ENCODE data around the gene KCTD5.
"Not testable (repeated sequence)": the region's sequence is repeated elsewhere in the genome, so short reads cannot be mapped to it uniquely, and the experiment has no call there.

KCTD5 gene

DNA sequence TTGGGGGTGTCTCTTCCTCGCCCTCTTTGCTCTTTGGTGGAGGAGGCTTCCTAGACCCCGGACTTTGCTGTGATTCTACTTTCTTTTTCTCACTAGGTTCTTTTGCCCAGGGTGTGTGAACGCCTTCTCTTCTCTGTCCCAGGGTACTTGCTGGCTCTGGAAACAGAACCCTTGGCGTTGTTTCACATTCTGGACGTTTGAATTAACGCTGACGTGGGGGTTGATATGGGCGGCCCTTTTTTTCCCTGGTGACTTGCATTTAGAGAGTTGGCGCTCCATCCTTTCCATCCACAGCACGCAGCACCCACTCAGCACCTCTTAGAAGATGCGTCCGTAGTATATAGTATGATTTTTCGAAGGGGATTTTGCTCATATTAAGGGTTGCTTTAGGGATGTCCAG lies 718 bp downstream of the KCTD5 start:
- Mint-ChIP-seq H3K4me3 (peak overlapping the region; percentile 99), H3K27ac (peak overlapping the region; percentile 84), H3K4me1 (ENCODE audit: low read depth) (peaks cover 52% of the 10 kb centered on the region)
- not testable (repeated sequence) for H3K9me3 Mint-ChIP-seq; H3K36me3 Mint-ChIP-seq (ENCODE audit: low read depth); H3K27me3 Mint-ChIP-seq

GRCh38 chr16:2686075-2686474 lies 3.8 kb downstream of the KCTD5 start:
- not testable (repeated sequence) for H3K9me3 Mint-ChIP-seq, H3K27me3 Mint-ChIP-seq, H3K4me3 Mint-ChIP-seq, H3K27ac Mint-ChIP-seq
- peaks cover 46% of the 10 kb centered on the region for H3K4me1 Mint-ChIP-seq (ENCODE audit: low read depth)
- H3K36me3 Mint-ChIP-seq (ENCODE audit: low read depth), result peaks cover 13% of the 10 kb centered on the region

DNA sequence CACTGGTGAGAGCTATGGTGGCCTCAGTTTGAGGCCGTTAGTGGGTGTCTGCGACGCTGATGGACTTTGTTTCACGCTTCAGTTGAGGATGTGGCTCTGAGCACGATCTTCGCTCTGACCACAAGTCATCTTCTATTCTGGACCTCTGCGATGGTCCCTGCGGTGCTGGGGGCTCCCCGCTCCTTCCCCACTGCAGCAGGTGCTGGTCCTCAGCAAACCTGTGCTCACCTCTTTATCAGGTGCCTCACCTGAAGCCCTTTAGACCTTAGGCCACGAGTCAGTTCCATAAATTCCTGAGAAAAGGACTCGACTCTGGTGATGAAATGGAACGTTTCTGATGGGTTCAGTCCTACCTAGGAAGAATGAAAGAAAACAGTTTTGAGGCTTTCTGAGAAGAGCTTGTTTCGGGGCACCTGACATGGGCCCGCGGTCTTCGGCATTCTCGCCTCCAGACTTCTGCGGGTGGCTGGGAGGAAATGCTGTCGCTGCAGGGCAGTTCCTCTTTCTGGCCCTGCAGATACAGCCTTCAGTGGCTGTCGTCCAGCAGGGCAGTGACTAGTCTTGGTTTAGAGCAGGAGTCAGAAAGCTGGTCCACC lies 4.7 kb downstream of the KCTD5 start:
- no peaks in the 10 kb centered on the region for H3K9me3 Mint-ChIP-seq
- peak overlapping the region; percentile 71 for H3K4me3 Mint-ChIP-seq
- peaks cover 10% of the 10 kb centered on the region for H3K36me3 Mint-ChIP-seq (ENCODE audit: low read depth)
- H3K27me3 Mint-ChIP-seq, result no peaks in the 10 kb centered on the region
- H3K4me1 Mint-ChIP-seq (ENCODE audit: low read depth), result peaks cover 40% of the 10 kb centered on the region
- peak overlapping the region; percentile 89 for H3K27ac Mint-ChIP-seq

DNA sequence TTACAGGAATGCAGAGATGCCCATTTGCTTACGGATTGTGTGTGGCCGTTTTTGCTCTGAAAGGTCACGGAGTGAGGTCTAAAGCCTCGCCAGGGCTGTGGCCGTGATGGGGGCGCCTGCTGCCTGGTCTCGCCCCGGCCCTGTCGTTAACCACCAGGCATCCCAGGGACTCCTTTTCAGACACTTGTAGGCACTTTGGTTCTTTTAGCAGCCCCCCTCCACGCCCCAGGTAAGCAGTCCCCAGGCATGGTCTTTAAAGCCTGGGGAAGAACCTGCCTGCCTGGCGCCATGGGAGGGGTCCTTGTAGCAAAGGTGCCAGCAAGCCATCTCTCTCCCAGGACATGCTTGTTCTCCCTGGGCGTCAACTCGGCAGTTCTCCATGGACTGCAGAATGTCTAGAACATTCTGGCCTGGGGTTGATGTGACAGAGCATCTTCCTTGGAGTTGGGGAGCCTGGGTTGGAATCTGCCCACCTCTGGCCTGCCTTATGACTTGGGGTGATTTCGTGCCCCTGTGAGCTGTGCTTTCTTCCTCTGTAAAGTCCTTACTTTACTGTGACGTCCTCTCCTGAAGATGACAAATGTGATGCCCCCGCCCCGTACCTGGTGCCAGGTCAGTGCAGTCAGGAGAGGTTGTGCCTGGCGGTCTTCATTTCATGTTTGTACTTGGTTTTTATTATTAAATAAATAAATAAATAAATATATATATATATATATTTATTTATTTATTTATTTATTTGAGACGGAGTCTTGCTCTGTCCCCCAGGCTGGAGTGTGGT lies 5.4 kb downstream of the KCTD5 start:
- H3K36me3 Mint-ChIP-seq (ENCODE audit: low read depth), result peaks cover 8% of the 10 kb centered on the region
- H3K4me3 Mint-ChIP-seq, result peak overlapping the region; percentile 71
- H3K9me3 Mint-ChIP-seq, result no peaks in the 10 kb centered on the region
- no peaks in the 10 kb centered on the region for H3K27me3 Mint-ChIP-seq
- H3K4me1 Mint-ChIP-seq (ENCODE audit: low read depth), result peaks cover 37% of the 10 kb centered on the region
- H3K27ac Mint-ChIP-seq, result peak overlapping the region; percentile 89

DNA sequence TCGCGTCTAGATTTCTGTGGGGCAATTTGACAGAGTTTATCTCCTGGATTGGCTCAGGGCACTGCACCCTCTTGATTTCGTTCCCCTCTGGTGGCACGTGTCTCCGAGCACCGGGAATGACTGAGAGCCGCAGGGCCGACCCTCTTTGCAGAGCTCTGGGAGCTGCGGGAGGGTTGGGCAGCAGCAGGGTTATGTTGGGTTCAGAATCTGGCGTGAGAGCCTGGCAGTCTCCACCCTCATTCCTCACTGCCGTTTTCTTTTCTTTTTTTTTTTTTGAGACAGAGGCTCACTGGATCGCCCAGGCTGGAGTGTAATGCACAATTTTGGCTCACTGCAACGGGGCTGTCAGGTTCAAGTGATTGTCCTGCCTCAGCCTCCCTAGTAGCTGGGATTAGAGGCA lies 7.1 kb downstream of the KCTD5 start:
- not testable (repeated sequence) for H3K36me3 Mint-ChIP-seq (ENCODE audit: low read depth); H3K4me3 Mint-ChIP-seq; H3K27ac Mint-ChIP-seq; H3K9me3 Mint-ChIP-seq; H3K27me3 Mint-ChIP-seq
- peaks cover 28% of the 10 kb centered on the region for H3K4me1 Mint-ChIP-seq (ENCODE audit: low read depth)

GRCh38 chr16:2689968-2690801 lies 7.9 kb downstream of the KCTD5 start:
- H3K4me3 Mint-ChIP-seq, result no peak overlapping the region
- H3K27me3 Mint-ChIP-seq, result no peaks in the 10 kb centered on the region
- peaks cover 5% of the 10 kb centered on the region for H3K36me3 Mint-ChIP-seq (ENCODE audit: low read depth)
- H3K9me3 Mint-ChIP-seq, result no peaks in the 10 kb centered on the region
- no peak overlapping the region for H3K27ac Mint-ChIP-seq
- peaks cover 22% of the 10 kb centered on the region for H3K4me1 Mint-ChIP-seq (ENCODE audit: low read depth)

GRCh38 chr16:2690852-2691251 lies 8.5 kb downstream of the KCTD5 start:
- no peak overlapping the region for H3K27ac Mint-ChIP-seq

GRCh38 chr16:2691491-2692248 lies 9.3 kb downstream of the KCTD5 start:
- H3K36me3 Mint-ChIP-seq (ENCODE audit: low read depth), result peaks cover 6% of the 10 kb centered on the region
- no peaks in the 10 kb centered on the region for H3K9me3 Mint-ChIP-seq
- H3K27me3 Mint-ChIP-seq, result no peaks in the 10 kb centered on the region
- H3K4me3 Mint-ChIP-seq, result no peak overlapping the region
- no peak overlapping the region for H3K27ac Mint-ChIP-seq
- H3K4me1 Mint-ChIP-seq (ENCODE audit: low read depth), result peaks cover 18% of the 10 kb centered on the region

More at GRCh38 chr16:2690852-2691251, 8.5 kb downstream of the KCTD5 start:
- peaks cover 20% of the 10 kb centered on the region for H3K4me1 Mint-ChIP-seq (ENCODE audit: low read depth)
- peaks cover 5% of the 10 kb centered on the region for H3K36me3 Mint-ChIP-seq (ENCODE audit: low read depth)
- H3K27me3 Mint-ChIP-seq, result no peaks in the 10 kb centered on the region
- no peaks in the 10 kb centered on the region for H3K9me3 Mint-ChIP-seq
- H3K4me3 Mint-ChIP-seq, result no peak overlapping the region

- Mint-ChIP-seq H3K27ac (no peak overlapping the region), H3K4me1 (ENCODE audit: low read depth) (peaks cover 10% of the 10 kb centered on the region), H3K36me3 (ENCODE audit: low read depth) (peaks cover 12% of the 10 kb centered on the region), H3K9me3 (no peaks in the 10 kb centered on the region), H3K27me3 (no peaks in the 10 kb centered on the region), H3K4me3 (no peak overlapping the region)
Measured at GRCh38 chr16:2692251-2692947, 10.1 kb downstream of the KCTD5 start.

- no peak overlapping the region for H3K4me3 Mint-ChIP-seq
- H3K4me1 Mint-ChIP-seq (ENCODE audit: low read depth), result peaks cover 4% of the 10 kb centered on the region
- H3K27me3 Mint-ChIP-seq, result no peaks in the 10 kb centered on the region
- H3K9me3 Mint-ChIP-seq, result no peaks in the 10 kb centered on the region
- no peak overlapping the region for H3K27ac Mint-ChIP-seq
- H3K36me3 Mint-ChIP-seq (ENCODE audit: low read depth), result peaks cover 12% of the 10 kb centered on the region
Measured at GRCh38 chr16:2692948-2693651, 10.8 kb downstream of the KCTD5 start.

DNA sequence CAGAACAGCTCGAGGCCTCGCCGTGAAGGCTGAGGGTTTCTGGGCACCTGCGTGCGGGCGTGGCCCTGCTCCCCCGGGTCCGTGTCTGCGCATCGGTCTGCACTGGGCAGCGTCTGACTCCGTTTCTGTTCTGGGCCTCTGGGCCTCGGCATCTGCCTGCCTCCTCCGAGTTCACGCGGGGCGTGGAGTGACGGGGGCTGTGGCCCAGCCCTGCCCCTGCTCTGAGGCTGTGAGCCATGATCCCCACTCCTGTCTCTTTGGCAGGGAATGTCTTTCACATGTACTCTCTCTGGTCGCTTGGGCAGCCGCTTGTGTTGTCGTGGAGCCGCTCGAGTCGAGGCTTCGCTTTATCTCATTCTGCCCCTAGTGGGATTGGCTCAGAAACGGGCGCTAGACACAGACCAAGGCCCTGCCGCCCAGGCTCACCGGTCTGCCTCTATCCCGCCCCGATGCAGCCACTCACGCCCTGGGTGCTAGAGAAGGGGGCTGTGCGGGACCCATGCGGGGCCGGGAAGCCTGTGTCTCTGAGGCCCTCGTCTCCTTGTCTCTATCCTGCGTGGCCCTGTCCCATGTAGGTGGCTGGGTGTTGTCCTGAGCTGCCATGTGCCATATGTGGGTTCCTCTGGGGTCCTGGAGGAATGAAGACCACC lies 14.4 kb downstream of the KCTD5 start:
- H3K9me3 Mint-ChIP-seq; H3K4me3 Mint-ChIP-seq; H3K27ac Mint-ChIP-seq; H3K4me1 Mint-ChIP-seq (ENCODE audit: low read depth); H3K27me3 Mint-ChIP-seq: not testable (repeated sequence)
- H3K36me3 Mint-ChIP-seq (ENCODE audit: low read depth), result peaks cover 12% of the 10 kb centered on the region

DNA sequence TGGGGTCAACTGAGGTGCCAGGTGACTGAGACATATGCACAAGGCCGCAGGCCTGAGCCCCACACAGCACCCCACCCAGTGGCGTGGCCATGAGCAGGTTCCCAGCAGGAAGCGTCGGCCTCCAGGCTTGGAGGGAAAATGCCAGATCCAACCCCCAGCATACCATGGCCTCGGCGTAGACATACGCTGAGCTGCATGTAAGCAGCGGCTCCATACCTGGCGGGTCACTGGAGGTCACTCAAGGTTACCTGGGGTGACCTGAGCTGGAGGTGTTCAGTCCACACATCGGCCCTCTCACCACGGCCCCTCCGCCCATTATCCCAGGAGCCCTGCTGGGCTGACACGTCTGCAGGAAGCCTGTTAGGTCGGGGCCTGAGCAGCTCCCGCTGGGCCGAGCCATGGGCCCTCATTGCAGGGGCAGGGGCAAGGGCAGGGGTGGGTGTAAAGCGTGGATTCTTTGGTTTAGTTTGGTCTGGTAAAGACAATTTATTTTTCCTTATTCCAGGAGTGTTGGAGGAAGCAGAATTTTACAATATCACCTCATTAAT lies 15.2 kb downstream of the KCTD5 start:
- H3K27me3 Mint-ChIP-seq, result no peaks in the 10 kb centered on the region
- H3K27ac Mint-ChIP-seq, result no peak overlapping the region
- no peaks in the 10 kb centered on the region for H3K9me3 Mint-ChIP-seq
- peaks cover 12% of the 10 kb centered on the region for H3K36me3 Mint-ChIP-seq (ENCODE audit: low read depth)
- no peak overlapping the region for H3K4me3 Mint-ChIP-seq
- H3K4me1 Mint-ChIP-seq (ENCODE audit: low read depth), result no peaks in the 10 kb centered on the region
